ENCODE data around the gene HDAC5. TPM values are rescaled to one million over a fixed set of nuclear protein-coding genes. Genes with fewer than 3 reads are reported as not detected.

Gene HDAC5
- total RNA-seq, 1 donor from 2014 or later: 27.1 TPM

- no peak for DNase-seq (ENCODE audit: low read depth, low spot score)
These were observed 89.5 kb downstream of the HDAC5 start for GRCh38 chr17:44033861-44034408.

GRCh38 chr17:44030482-44030881 is 93.0 kb downstream of the HDAC5 start:
- no peak for DNase-seq (ENCODE audit: low read depth, low spot score)

- no peak for DNase-seq (ENCODE audit: low read depth, low spot score)
These were observed 93.7 kb downstream of the HDAC5 start for GRCh38 chr17:44029736-44030135.

Other genes starting within 250 kb of the HDAC5 start
- gene MPP2, start 216.1 kb downstream of the HDAC5 start, total RNA-seq: 0.92 and 1.6 TPM in 2 replicates
- gene PPY, start 181.2 kb downstream of the HDAC5 start, total RNA-seq: not detected in 2 replicates
- gene PYY, start 169.7 kb downstream of the HDAC5 start, total RNA-seq: not detected in 2 replicates
- gene NAGS, start 119.0 kb downstream of the HDAC5 start, total RNA-seq: 2.2 and 6.8 TPM in 2 replicates
- gene TMEM101, start 108.7 kb downstream of the HDAC5 start, total RNA-seq: 79.5 and 101 TPM in 2 replicates
- 35.4 and 38.1 TPM in 2 replicates for gene LSM12, start 57.0 kb downstream of the HDAC5 start, total RNA-seq
- 21.0 and 22.6 TPM in 2 replicates for gene G6PC3, start 52.9 kb downstream of the HDAC5 start, total RNA-seq
- gene HROB, start 18.3 kb upstream of the HDAC5 start, total RNA-seq: 2.2 and 2.4 TPM in 2 replicates
- gene ASB16, start 47.1 kb upstream of the HDAC5 start, total RNA-seq: not detected in 2 replicates
- gene TMUB2, start 63.3 kb upstream of the HDAC5 start, total RNA-seq: 25.8 and 34.8 TPM in 2 replicates
- 41.1 and 50.1 TPM in 2 replicates for gene ATXN7L3, start 76.2 kb upstream of the HDAC5 start, total RNA-seq
- 52.5 and 67.6 TPM in 2 replicates for gene UBTF, start 96.0 kb upstream of the HDAC5 start, total RNA-seq
- not detected in 2 replicates for gene SLC4A1, start 144.5 kb upstream of the HDAC5 start, total RNA-seq
- gene RUNDC3A, start 185.0 kb upstream of the HDAC5 start, total RNA-seq: 0.07 and 0.21 TPM in 2 replicates
- gene SLC25A39, start 201.2 kb upstream of the HDAC5 start, total RNA-seq: 77.7 and 78.9 TPM in 2 replicates
- gene GRN, start 221.7 kb upstream of the HDAC5 start, total RNA-seq: 288 and 362 TPM in 2 replicates
- gene FAM171A2, start 240.2 kb upstream of the HDAC5 start, total RNA-seq: 3.7 and 6.1 TPM in 2 replicates